IMR-90 (cell line): ENCODE results near the gene FBXO44. TPM values are rescaled to one million over a fixed set of nuclear protein-coding genes. Genes with fewer than 3 reads are reported as not detected.

Experiments used
- ATAC-seq: fragments of 200-7000 bp; cut with Tn5 transposase; 2 replicates; pipeline ENCODE4 v1.9.1; 2020; ENCODE audit warnings: low read depth, mild to moderate bottlenecking, moderate library complexity
- BruUV-seq: library from RNA; stranded (reverse); fragments of 400-500 nt; replicated peaks from 2 replicates; lab custom pipeline; 2021; lab: Mats Ljungman, UMichigan
- CTCF ChIA-PET: fragments of 300-600 bp; formaldehyde crosslinking; extraction: SDS; loops from one replicate; lab custom pipeline; 2021; ENCODE audit warnings: antibody characterized with exemption; lab: Yijun Ruan, JAX
- POLR2A ChIA-PET: fragments of 300-600 bp; sonication (Branson Sonifier 250); formaldehyde crosslinking; loops from one replicate; lab custom pipeline; 2022; ENCODE audit warnings: antibody characterized with exemption; ENCODE audit not compliant: unreplicated experiment; lab: Charles Lee
- DNase-seq: peaks from one replicate; pipeline ENCODE4 v3.0.0; 2013
- H2AFZ ChIP-seq: replicated peaks from 2 replicates; pipeline ENCODE3; 2013; ENCODE audit warnings: low read length, mild to moderate bottlenecking; ENCODE audit not compliant: poor library complexity
- H2AK5ac ChIP-seq: 2 replicates; pipeline ENCODE4 v1.6.1; 2013; ENCODE audit warnings: low read depth, low read length, inconsistent platforms
- H2AK9ac ChIP-seq: replicated peaks from 2 replicates; pipeline ENCODE3; 2013; ENCODE audit warnings: mild to moderate bottlenecking, low read depth, low read length, moderate library complexity; ENCODE audit not compliant: poor library complexity
- H2BK120ac ChIP-seq: 2 replicates; pipeline ENCODE4 v1.6.1; 2013; ENCODE audit warnings: low read depth, low read length, inconsistent platforms
- H2BK15ac ChIP-seq: 3 replicates; pipeline ENCODE4 v1.6.1; 2013; ENCODE audit warnings: low read depth, low read length, inconsistent platforms
- H2BK20ac ChIP-seq: 2 replicates; pipeline ENCODE4 v1.6.1; 2013; ENCODE audit warnings: low read depth, mild to moderate bottlenecking, inconsistent platforms, low read length, moderate library complexity
- H2BK5ac ChIP-seq: 2 replicates; pipeline ENCODE4 v1.6.1; 2013; ENCODE audit warnings: mild to moderate bottlenecking, low read depth, low read length, inconsistent platforms; ENCODE audit not compliant: poor library complexity, severe bottlenecking
- H3K14ac ChIP-seq: replicated peaks from 2 replicates; pipeline ENCODE4 v1.6.1; 2013; ENCODE audit warnings: low read depth, low read length, inconsistent platforms
- H3K18ac ChIP-seq: 2 replicates; pipeline ENCODE4 v1.6.1; 2013; ENCODE audit warnings: low read depth, low read length, control low read depth
- H3K23ac ChIP-seq: 2 replicates; pipeline ENCODE4 v1.6.1; 2013; ENCODE audit warnings: low read depth, low read length, inconsistent platforms
- H3K27ac ChIP-seq: 2 replicates; pipeline ENCODE4 v1.5.1; 2013; ENCODE audit warnings: mild to moderate bottlenecking, control low read depth, low read length; ENCODE audit not compliant: insufficient read depth
- H3K27me3 ChIP-seq: 2 replicates; pipeline ENCODE4 v1.6.1; 2013; ENCODE audit warnings: low read length; ENCODE audit not compliant: control insufficient read depth, insufficient read depth
- H3K36me3 ChIP-seq: 2 replicates; pipeline ENCODE4 v1.6.1; 2013; ENCODE audit warnings: low read length, mixed read lengths; ENCODE audit not compliant: control insufficient read depth, insufficient read depth
- H3K4ac ChIP-seq: 2 replicates; pipeline ENCODE4 v1.6.1; 2013; ENCODE audit warnings: low read depth, low read length, inconsistent platforms
- H3K4me1 ChIP-seq: 2 replicates; pipeline ENCODE4 v1.6.1; 2013; ENCODE audit warnings: low read length, mixed read lengths; ENCODE audit not compliant: control insufficient read depth, insufficient read depth
- H3K4me2 ChIP-seq: 2 replicates; pipeline ENCODE4 v1.6.1; 2013; ENCODE audit warnings: low read depth, mild to moderate bottlenecking, control low read depth, low read length, moderate library complexity
- H3K4me3 ChIP-seq: 2 replicates; pipeline ENCODE4 v1.5.1; 2013; ENCODE audit warnings: low read depth, mild to moderate bottlenecking, control low read depth, low read length, moderate library complexity; ENCODE audit not compliant: insufficient read depth
- H3K56ac ChIP-seq: 2 replicates; pipeline ENCODE4 v1.6.1; 2013; ENCODE audit warnings: low read length, inconsistent platforms; ENCODE audit not compliant: insufficient read depth; ENCODE audit errors: extremely low read depth
- H3K79me1 ChIP-seq, 2 experiments: 2 replicates each; pipeline ENCODE4 v1.6.1; 2013; ENCODE audit warnings: low read length in 2 of 2, inconsistent platforms in 1 of 2, low read depth in 1 of 2
- H3K9ac ChIP-seq: 2 replicates; pipeline ENCODE4 v1.6.1; 2013; ENCODE audit warnings: low read depth, low read length, control low read depth
- H3K9me1 ChIP-seq: 2 replicates; pipeline ENCODE4 v1.6.1; 2013; ENCODE audit warnings: low read length, inconsistent platforms; ENCODE audit not compliant: insufficient read depth
- H3K9me3 ChIP-seq: 2 replicates; pipeline ENCODE4 v1.6.1; 2013; ENCODE audit warnings: low read length; ENCODE audit not compliant: control insufficient read depth, insufficient read depth
- H4K20me1 ChIP-seq: 2 replicates; pipeline ENCODE4 v1.6.1; 2013; ENCODE audit warnings: low read length, inconsistent platforms; ENCODE audit not compliant: insufficient read depth
- H4K5ac ChIP-seq: 2 replicates; pipeline ENCODE4 v1.6.1; 2013; ENCODE audit warnings: mild to moderate bottlenecking, low read depth, low read length, control low read depth
- H4K8ac ChIP-seq, 2 experiments: 2 replicates each; pipeline ENCODE4 v1.6.1; 2013; ENCODE audit warnings: low read depth in 2 of 2, low read length in 2 of 2, control low read depth in 1 of 2, inconsistent platforms in 1 of 2
- H4K91ac ChIP-seq: 2 replicates; pipeline ENCODE4 v1.6.1; 2013; ENCODE audit warnings: low read depth, low read length, inconsistent platforms; ENCODE audit not compliant: insufficient read depth
- BHLHE40 ChIP-seq: fragments of 150-350 bp; IDR thresholded peaks from 2 replicates; pipeline ENCODE4 v1.6.1; 2016; ENCODE audit warnings: mild to moderate bottlenecking, low read depth, low read length
- CEBPB ChIP-seq: IDR thresholded peaks from 2 replicates; pipeline ENCODE4 v1.6.1; 2012; ENCODE audit warnings: low read depth, low read length, improper control_type of control experiment
- ELK1 ChIP-seq: fragments of 150-350 bp; IDR thresholded peaks from 2 replicates; pipeline ENCODE4 v1.6.1; 2016; ENCODE audit warnings: low read depth, mild to moderate bottlenecking, low read length, moderate library complexity, borderline replicate concordance
- FOS ChIP-seq: fragments of 150-350 bp; IDR thresholded peaks from 2 replicates; pipeline ENCODE4 v1.6.1; 2016; ENCODE audit warnings: low read depth, low read length
- MAFK ChIP-seq: IDR thresholded peaks from 2 replicates; pipeline ENCODE4 v1.6.1; 2012; ENCODE audit warnings: low read depth, low read length, improper control_type of control experiment
- MAZ ChIP-seq: IDR thresholded peaks from 2 replicates; pipeline ENCODE4 v1.6.1; 2012; ENCODE audit warnings: low read depth, mild to moderate bottlenecking, low read length, improper control_type of control experiment, moderate library complexity, borderline replicate concordance
- MXI1 ChIP-seq: IDR thresholded peaks from 2 replicates; pipeline ENCODE4 v1.6.1; 2012; ENCODE audit warnings: low read depth, mild to moderate bottlenecking, low read length, moderate library complexity, borderline replicate concordance
- POLR2A ChIP-seq: IDR thresholded peaks from 2 replicates; pipeline ENCODE4 v1.6.1; 2012; ENCODE audit warnings: mild to moderate bottlenecking, low read depth, low read length
- RAD21 ChIP-seq: IDR thresholded peaks from 2 replicates; pipeline ENCODE4 v1.6.1; 2012; ENCODE audit warnings: low read length, improper control_type of control experiment
- RCOR1 ChIP-seq: IDR thresholded peaks from 2 replicates; pipeline ENCODE4 v1.6.1; 2012; ENCODE audit warnings: mild to moderate bottlenecking, low read length, improper control_type of control experiment; ENCODE audit not compliant: insufficient replicate concordance
- RFX5 ChIP-seq: IDR thresholded peaks from 2 replicates; pipeline ENCODE4 v1.8.0; 2012; ENCODE audit warnings: low read depth, mild to moderate bottlenecking, low read length, moderate library complexity
- SMC3 ChIP-seq: fragments of 150-350 bp; IDR thresholded peaks from 2 replicates; pipeline ENCODE4 v1.6.1; 2016; ENCODE audit warnings: low read depth, mild to moderate bottlenecking, antibody characterized with exemption, low read length, moderate library complexity
- USF2 ChIP-seq: fragments of 150-350 bp; IDR thresholded peaks from 2 replicates; pipeline ENCODE4 v1.6.1; 2017; ENCODE audit warnings: mild to moderate bottlenecking, antibody characterized with exemption, low read length, low read depth
- WGBS, 2 experiments: methylation state at CpG; one replicate each; pipeline versions ENCODE4 v1.1.5 to v1.1.7; 2013; ENCODE audit warnings: missing lambda C conversion rate in 2 of 2; ENCODE audit not compliant: insufficient read length in 1 of 2; ENCODE audit errors: extremely low coverage in 2 of 2; 5-methylcytosine and 5-hydroxymethylcytosine counted together
- dilution Hi-C: fragments of 300-500 bp; cut with HindIII; formaldehyde crosslinking; loops from one replicate; pipeline ENCODE4 v1.14.3; 2018; ENCODE audit warnings: low sequenced_read_pairs; ENCODE audit not compliant: unreplicated experiment
- in situ Hi-C: fragments of 300-500 bp; cut with MboI; formaldehyde crosslinking; loops from 3 replicates; pipeline ENCODE4 v1.14.3; 2019; ENCODE audit warnings: low sequenced_read_pairs, inconsistent platforms, mixed read lengths
- intact Hi-C: fragments of 100-400 bp; cut with micrococcal nuclease; formaldehyde crosslinking; loops from 2 replicates; pipeline ENCODE4 v1.10.0; 2022
- polyA plus RNA-seq, 3 experiments: library from polyadenylated mRNA; depleted of rRNA; stranded (reverse); fragments of >200 nt; gene quantifications; 2 replicates each; pipeline ENCODE4 v1.2.3, GENCODE V29; 2012; ENCODE audit warnings: low replicate concordance in 1 of 3
- total RNA-seq: library from RNA; depleted of rRNA; stranded (reverse); fragments of >200 nt; gene quantifications from 2 replicates; pipeline ENCODE4 v1.2.3, GENCODE V29; 2012

The FBXO44 gene
- total and polyA plus RNA-seq, 2 of the 4 experiments (the other 2 are of a cell fraction): 9.3 to 25.5 TPM

GRCh38 chr1:11708554-11709350 lies 54.1 kb downstream of the FBXO44 start (continued):
- no peak for TF ChIP-seq BHLHE40

- Histone ChIP-seq H3K9ac (no peak overlapping the region), H2AK5ac (no peak overlapping the region), H4K8ac (no peak overlapping the region), H3K79me1 (no peaks in the 10 kb centered on the region), H2AFZ (no peak overlapping the region), H3K4me2 (no peak overlapping the region), H4K91ac (no peak overlapping the region), H4K5ac (no peak overlapping the region), H2AK9ac (no peak overlapping the region), H3K9me1 (no peaks in the 10 kb centered on the region), H4K20me1 (no peaks in the 10 kb centered on the region), H3K4me1 (no peaks in the 10 kb centered on the region), H2BK20ac (no peak overlapping the region), H3K27me3 (peaks cover 21% of the 10 kb centered on the region), H3K36me3 (no peaks in the 10 kb centered on the region), H3K23ac (no peak overlapping the region), H3K27ac (no peak overlapping the region), H3K18ac (no peak overlapping the region), H3K9me3 (no peaks in the 10 kb centered on the region), H2BK5ac (no peak overlapping the region), H3K4ac (no peak overlapping the region), H3K4me3 (no peak overlapping the region), H3K14ac (no peak overlapping the region), H2BK120ac (no peak overlapping the region), H2BK15ac (no peak overlapping the region), H3K56ac (no peak overlapping the region)
- WGBS, 2 experiments: 100% methylated on average over 2 of the region's 5 CpGs; no CpG with 5 or more reads in 1 of the 2 experiments
- ChIA-PET CTCF (no interaction called here), POLR2A (no interaction called here)
- ATAC-seq: no peak
- BruUV-seq: no TSS peak
- no peak for DNase-seq
- intact Hi-C loops: no loop called here
- in situ Hi-C loops: no loop called here
- dilution Hi-C loops: no loop called here
- TF ChIP-seq CEBPB (no peak), SMC3 (no peak), RCOR1 (no peak), BHLHE40 (no peak), RFX5 (no peak), MAFK (no peak), MAZ (no peak), MXI1 (no peak), RAD21 (no peak), USF2 (no peak), FOS (no peak), ELK1 (no peak), POLR2A (no peak)
These were observed 56.8 kb downstream of the FBXO44 start for GRCh38 chr1:11711490-11711889.
